GM23338 (cell line): ENCODE measurements around the gene ZNF208. TPM values are rescaled to one million over a fixed set of nuclear protein-coding genes. Genes with fewer than 3 reads are reported as not detected.

Source experiments
- ATAC-seq: fragments of 200-7000 bp; cut with Tn5 transposase; 3 replicates; pipeline ENCODE4 v1.9.1; 2020
- DNase-seq: peaks from one replicate; pipeline ENCODE4 v3.0.0-alpha.2; 2015; ENCODE audit warnings: low spot score
- H2AFZ ChIP-seq: fragments of 200-600 bp; sonication (generic); 2 replicates; pipeline ENCODE4 v1.8.0; 2016; ENCODE audit warnings: antibody characterized with exemption, mild to moderate bottlenecking, moderate library complexity
- H3F3A ChIP-seq: fragments of 200-600 bp; sonication (generic); replicated peaks from 2 replicates; pipeline ENCODE4 v1.8.0; 2017; ENCODE audit warnings: antibody characterized with exemption, mixed run types, low read depth
- H3K27ac ChIP-seq: fragments of 200-600 bp; sonication (generic); 2 replicates; pipeline ENCODE4 v1.6.1; 2016; ENCODE audit warnings: low read depth
- H3K27me3 ChIP-seq: fragments of 200-600 bp; sonication (generic); 2 replicates; pipeline ENCODE4 v1.8.0; 2016; ENCODE audit warnings: mild to moderate bottlenecking, mixed run types, moderate library complexity; ENCODE audit not compliant: insufficient read depth
- H3K36me3 ChIP-seq: fragments of 200-600 bp; sonication (generic); 2 replicates; pipeline ENCODE4 v1.8.0; 2016; ENCODE audit warnings: mild to moderate bottlenecking; ENCODE audit not compliant: insufficient read depth
- H3K4me1 ChIP-seq: fragments of 200-600 bp; sonication (generic); 2 replicates; pipeline ENCODE4 v1.8.0; 2016; ENCODE audit warnings: mild to moderate bottlenecking, moderate library complexity; ENCODE audit not compliant: insufficient read depth
- H3K4me2 ChIP-seq: fragments of 200-600 bp; sonication (generic); 2 replicates; pipeline ENCODE4 v1.7.1; 2017; ENCODE audit warnings: mixed run types
- H3K4me3 ChIP-seq: fragments of 200-600 bp; sonication (generic); 2 replicates; pipeline ENCODE4 v1.6.1; 2016; ENCODE audit warnings: mixed run types
- H3K79me2 ChIP-seq: fragments of 200-600 bp; sonication (generic); replicated peaks from 2 replicates; pipeline ENCODE4 v1.8.0; 2017; ENCODE audit warnings: mild to moderate bottlenecking; ENCODE audit not compliant: insufficient read depth
- H3K9me2 ChIP-seq: fragments of 200-600 bp; sonication (generic); 2 replicates; pipeline ENCODE4 v1.8.0; 2017; ENCODE audit not compliant: insufficient read depth
- H4K20me1 ChIP-seq: fragments of 200-600 bp; sonication (generic); replicated peaks from 2 replicates; pipeline ENCODE4 v1.8.0; 2017; ENCODE audit warnings: mild to moderate bottlenecking; ENCODE audit not compliant: insufficient read depth
- H3K27ac Mint-ChIP-seq: 2 replicates; pipeline ENCODE4 v1.8.0; 2020; ENCODE audit warnings: inconsistent platforms, mild to moderate bottlenecking, moderate library complexity, mixed read lengths
- H3K27me3 Mint-ChIP-seq: 3 replicates; pipeline ENCODE4 v1.8.0; 2022; ENCODE audit warnings: low read depth, mild to moderate bottlenecking, moderate library complexity, mixed read lengths, inconsistent platforms; ENCODE audit not compliant: insufficient read depth, poor library complexity
- H3K36me3 Mint-ChIP-seq: 3 replicates; pipeline ENCODE4 v1.8.0; 2021; ENCODE audit warnings: low read depth, mild to moderate bottlenecking, inconsistent platforms, moderate library complexity, mixed read lengths
- H3K4me1 Mint-ChIP-seq: 3 replicates; pipeline ENCODE4 v1.8.0; 2020; ENCODE audit warnings: mild to moderate bottlenecking, inconsistent platforms, mixed read lengths
- H3K4me3 Mint-ChIP-seq: 3 replicates; pipeline ENCODE4 v1.8.0; 2021; ENCODE audit warnings: moderate library complexity, mild to moderate bottlenecking, inconsistent platforms, mixed read lengths
- H3K9me3 Mint-ChIP-seq: 3 replicates; pipeline ENCODE4 v1.8.0; 2020; ENCODE audit warnings: moderate library complexity, mild to moderate bottlenecking, inconsistent platforms, mixed read lengths
- CREB1 ChIP-seq: fragments of 250-450 bp; sonication (Bioruptor Pico); IDR thresholded peaks from 2 replicates; pipeline ENCODE4 v1.5.0; 2020; ENCODE audit warnings: low read depth, mild to moderate bottlenecking, moderate library complexity
- EZH2 ChIP-seq: fragments of 200-600 bp; sonication (generic); IDR thresholded peaks from one replicate; pipeline ENCODE4 v1.8.0; 2017; ENCODE audit warnings: antibody characterized with exemption, mild to moderate bottlenecking, low read depth; ENCODE audit not compliant: unreplicated experiment
- EZH2phosphoT487 ChIP-seq: fragments of 200-600 bp; sonication (generic); IDR thresholded peaks from one replicate; pipeline ENCODE4 v1.8.1; 2018; ENCODE audit warnings: antibody characterized with exemption; ENCODE audit not compliant: unreplicated experiment
- JUNB ChIP-seq: IDR thresholded peaks from one replicate; pipeline ENCODE4 v1.6.1; 2016; ENCODE audit warnings: antibody characterized with exemption; ENCODE audit not compliant: unreplicated experiment
- NANOG ChIP-seq: IDR thresholded peaks from 2 replicates; pipeline ENCODE4 v1.6.1; 2016; ENCODE audit warnings: antibody characterized with exemption, borderline replicate concordance
- POLR2AphosphoS5 ChIP-seq: IDR thresholded peaks from 2 replicates; pipeline ENCODE4 v1.6.1; 2016; ENCODE audit warnings: antibody characterized with exemption, low read depth
- STAT1 ChIP-seq: IDR thresholded peaks from one replicate; pipeline ENCODE4 v1.6.1; 2016; ENCODE audit warnings: antibody characterized with exemption; ENCODE audit not compliant: unreplicated experiment
- ZNF114 ChIP-seq: fragments of 250-450 bp; sonication (Bioruptor Pico); IDR thresholded peaks from 2 replicates; pipeline ENCODE4 v1.5.0; 2020; ENCODE audit warnings: mild to moderate bottlenecking, moderate library complexity
- ZNF331 ChIP-seq: fragments of 250-450 bp; sonication (Bioruptor Pico); IDR thresholded peaks from 2 replicates; pipeline ENCODE4 v1.5.0; 2020; ENCODE audit warnings: low read depth, mild to moderate bottlenecking, moderate library complexity
- polyA plus RNA-seq: library from polyadenylated mRNA; unstranded; fragments of >200 nt; fragmentation: Nextera tagmentation; extraction: Ambion mirVana; gene quantifications from 2 replicates; pipeline ENCODE4 v1.2.1, GENCODE V29; 2016
- total RNA-seq: library from RNA; depleted of rRNA; stranded (reverse); fragments of >200 nt; shearing (Covaris generic); gene quantifications from 2 replicates; pipeline ENCODE4 v1.2.3, GENCODE V29; 2014
- TF ChIP-seq, protein P1 (sequence below): IDR thresholded peaks from 2 replicates; pipeline ENCODE4 v1.6.1; 2016; ENCODE audit warnings: antibody characterized with exemption
- TF ChIP-seq, protein P2 (sequence below), 2 experiments: fragments of 200-600 bp in 1 of 2; sonication (generic) in 1 of 2; conservative IDR thresholded peaks; 2 replicates each; pipeline versions ENCODE4 v1.5.1 to v1.6.1; 2016 to 2017; ENCODE audit warnings: antibody characterized with exemption in 2 of 2, low read depth in 2 of 2, mild to moderate bottlenecking in 2 of 2, moderate library complexity in 1 of 2
- TF ChIP-seq, protein P3 (sequence below): IDR thresholded peaks from one replicate; pipeline ENCODE4 v1.6.1; 2018; ENCODE audit warnings: antibody characterized with exemption; ENCODE audit not compliant: unreplicated experiment
- TF ChIP-seq, protein P4 (sequence below): fragments of 250-450 bp; sonication (Bioruptor Pico); IDR thresholded peaks from 2 replicates; pipeline ENCODE4 v1.5.0; 2020; ENCODE audit warnings: mild to moderate bottlenecking, moderate library complexity

Gene ZNF208
- total and polyA plus RNA-seq, 2 experiments from 2014 or later: 1.1 TPM; not detected in 1

DNA sequence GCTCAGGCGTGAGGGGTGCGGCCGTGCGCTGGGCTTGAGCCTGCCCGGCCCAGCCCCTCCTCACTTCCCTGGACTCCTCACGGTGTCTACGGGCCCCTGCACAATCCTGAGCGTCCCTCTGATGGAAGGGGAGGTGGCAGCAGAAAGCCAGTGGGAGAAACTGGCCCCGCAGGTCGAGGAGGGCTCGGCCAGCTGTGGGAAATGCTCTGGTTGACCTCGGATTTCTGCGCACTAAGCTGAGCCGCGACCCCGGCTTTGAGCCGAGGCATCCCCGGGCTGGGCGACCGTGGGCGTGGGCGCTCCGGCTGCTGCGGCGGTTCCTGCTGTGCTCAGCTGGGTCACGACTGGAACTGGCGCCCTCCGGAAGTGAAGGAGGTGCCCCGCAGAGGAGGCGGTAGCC, 70.1 kb downstream of the ZNF208 start:
- Histone ChIP-seq H3F3A (no peaks in the 10 kb centered on the region), H3K4me1 (no peaks in the 10 kb centered on the region), H3K27me3 (no peaks in the 10 kb centered on the region), H3K27ac (no peak overlapping the region), H3K4me3 (no peak overlapping the region), H2AFZ (no peak overlapping the region), H4K20me1 (no peaks in the 10 kb centered on the region), H3K79me2 (no peaks in the 10 kb centered on the region), H3K4me2 (no peak overlapping the region), H3K9me2 (no peaks in the 10 kb centered on the region), H3K36me3 (no peaks in the 10 kb centered on the region)
- no peaks in the 10 kb centered on the region for H3K4me1 Mint-ChIP-seq
- TF ChIP-seq, protein P1, sequence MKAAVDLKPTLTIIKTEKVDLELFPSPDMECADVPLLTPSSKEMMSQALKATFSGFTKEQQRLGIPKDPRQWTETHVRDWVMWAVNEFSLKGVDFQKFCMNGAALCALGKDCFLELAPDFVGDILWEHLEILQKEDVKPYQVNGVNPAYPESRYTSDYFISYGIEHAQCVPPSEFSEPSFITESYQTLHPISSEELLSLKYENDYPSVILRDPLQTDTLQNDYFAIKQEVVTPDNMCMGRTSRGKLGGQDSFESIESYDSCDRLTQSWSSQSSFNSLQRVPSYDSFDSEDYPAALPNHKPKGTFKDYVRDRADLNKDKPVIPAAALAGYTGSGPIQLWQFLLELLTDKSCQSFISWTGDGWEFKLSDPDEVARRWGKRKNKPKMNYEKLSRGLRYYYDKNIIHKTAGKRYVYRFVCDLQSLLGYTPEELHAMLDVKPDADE: no peak
- TF ChIP-seq, protein P2, sequence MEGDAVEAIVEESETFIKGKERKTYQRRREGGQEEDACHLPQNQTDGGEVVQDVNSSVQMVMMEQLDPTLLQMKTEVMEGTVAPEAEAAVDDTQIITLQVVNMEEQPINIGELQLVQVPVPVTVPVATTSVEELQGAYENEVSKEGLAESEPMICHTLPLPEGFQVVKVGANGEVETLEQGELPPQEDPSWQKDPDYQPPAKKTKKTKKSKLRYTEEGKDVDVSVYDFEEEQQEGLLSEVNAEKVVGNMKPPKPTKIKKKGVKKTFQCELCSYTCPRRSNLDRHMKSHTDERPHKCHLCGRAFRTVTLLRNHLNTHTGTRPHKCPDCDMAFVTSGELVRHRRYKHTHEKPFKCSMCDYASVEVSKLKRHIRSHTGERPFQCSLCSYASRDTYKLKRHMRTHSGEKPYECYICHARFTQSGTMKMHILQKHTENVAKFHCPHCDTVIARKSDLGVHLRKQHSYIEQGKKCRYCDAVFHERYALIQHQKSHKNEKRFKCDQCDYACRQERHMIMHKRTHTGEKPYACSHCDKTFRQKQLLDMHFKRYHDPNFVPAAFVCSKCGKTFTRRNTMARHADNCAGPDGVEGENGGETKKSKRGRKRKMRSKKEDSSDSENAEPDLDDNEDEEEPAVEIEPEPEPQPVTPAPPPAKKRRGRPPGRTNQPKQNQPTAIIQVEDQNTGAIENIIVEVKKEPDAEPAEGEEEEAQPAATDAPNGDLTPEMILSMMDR (conservative IDR thresholded peaks at IDR 0.05; ENCODE audit: low read depth in 2 of 2): no peak
- no peak for TF ChIP-seq STAT1
- no peak for TF ChIP-seq NANOG
- TF ChIP-seq JUNB: no peak
- no peak for TF ChIP-seq ZNF331
- TF ChIP-seq EZH2phosphoT487: no peak
- TF ChIP-seq POLR2AphosphoS5: no peak
- TF ChIP-seq, protein P3, sequence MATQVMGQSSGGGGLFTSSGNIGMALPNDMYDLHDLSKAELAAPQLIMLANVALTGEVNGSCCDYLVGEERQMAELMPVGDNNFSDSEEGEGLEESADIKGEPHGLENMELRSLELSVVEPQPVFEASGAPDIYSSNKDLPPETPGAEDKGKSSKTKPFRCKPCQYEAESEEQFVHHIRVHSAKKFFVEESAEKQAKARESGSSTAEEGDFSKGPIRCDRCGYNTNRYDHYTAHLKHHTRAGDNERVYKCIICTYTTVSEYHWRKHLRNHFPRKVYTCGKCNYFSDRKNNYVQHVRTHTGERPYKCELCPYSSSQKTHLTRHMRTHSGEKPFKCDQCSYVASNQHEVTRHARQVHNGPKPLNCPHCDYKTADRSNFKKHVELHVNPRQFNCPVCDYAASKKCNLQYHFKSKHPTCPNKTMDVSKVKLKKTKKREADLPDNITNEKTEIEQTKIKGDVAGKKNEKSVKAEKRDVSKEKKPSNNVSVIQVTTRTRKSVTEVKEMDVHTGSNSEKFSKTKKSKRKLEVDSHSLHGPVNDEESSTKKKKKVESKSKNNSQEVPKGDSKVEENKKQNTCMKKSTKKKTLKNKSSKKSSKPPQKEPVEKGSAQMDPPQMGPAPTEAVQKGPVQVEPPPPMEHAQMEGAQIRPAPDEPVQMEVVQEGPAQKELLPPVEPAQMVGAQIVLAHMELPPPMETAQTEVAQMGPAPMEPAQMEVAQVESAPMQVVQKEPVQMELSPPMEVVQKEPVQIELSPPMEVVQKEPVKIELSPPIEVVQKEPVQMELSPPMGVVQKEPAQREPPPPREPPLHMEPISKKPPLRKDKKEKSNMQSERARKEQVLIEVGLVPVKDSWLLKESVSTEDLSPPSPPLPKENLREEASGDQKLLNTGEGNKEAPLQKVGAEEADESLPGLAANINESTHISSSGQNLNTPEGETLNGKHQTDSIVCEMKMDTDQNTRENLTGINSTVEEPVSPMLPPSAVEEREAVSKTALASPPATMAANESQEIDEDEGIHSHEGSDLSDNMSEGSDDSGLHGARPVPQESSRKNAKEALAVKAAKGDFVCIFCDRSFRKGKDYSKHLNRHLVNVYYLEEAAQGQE: no peak
- no peak for TF ChIP-seq EZH2
- TF ChIP-seq, protein P4, sequence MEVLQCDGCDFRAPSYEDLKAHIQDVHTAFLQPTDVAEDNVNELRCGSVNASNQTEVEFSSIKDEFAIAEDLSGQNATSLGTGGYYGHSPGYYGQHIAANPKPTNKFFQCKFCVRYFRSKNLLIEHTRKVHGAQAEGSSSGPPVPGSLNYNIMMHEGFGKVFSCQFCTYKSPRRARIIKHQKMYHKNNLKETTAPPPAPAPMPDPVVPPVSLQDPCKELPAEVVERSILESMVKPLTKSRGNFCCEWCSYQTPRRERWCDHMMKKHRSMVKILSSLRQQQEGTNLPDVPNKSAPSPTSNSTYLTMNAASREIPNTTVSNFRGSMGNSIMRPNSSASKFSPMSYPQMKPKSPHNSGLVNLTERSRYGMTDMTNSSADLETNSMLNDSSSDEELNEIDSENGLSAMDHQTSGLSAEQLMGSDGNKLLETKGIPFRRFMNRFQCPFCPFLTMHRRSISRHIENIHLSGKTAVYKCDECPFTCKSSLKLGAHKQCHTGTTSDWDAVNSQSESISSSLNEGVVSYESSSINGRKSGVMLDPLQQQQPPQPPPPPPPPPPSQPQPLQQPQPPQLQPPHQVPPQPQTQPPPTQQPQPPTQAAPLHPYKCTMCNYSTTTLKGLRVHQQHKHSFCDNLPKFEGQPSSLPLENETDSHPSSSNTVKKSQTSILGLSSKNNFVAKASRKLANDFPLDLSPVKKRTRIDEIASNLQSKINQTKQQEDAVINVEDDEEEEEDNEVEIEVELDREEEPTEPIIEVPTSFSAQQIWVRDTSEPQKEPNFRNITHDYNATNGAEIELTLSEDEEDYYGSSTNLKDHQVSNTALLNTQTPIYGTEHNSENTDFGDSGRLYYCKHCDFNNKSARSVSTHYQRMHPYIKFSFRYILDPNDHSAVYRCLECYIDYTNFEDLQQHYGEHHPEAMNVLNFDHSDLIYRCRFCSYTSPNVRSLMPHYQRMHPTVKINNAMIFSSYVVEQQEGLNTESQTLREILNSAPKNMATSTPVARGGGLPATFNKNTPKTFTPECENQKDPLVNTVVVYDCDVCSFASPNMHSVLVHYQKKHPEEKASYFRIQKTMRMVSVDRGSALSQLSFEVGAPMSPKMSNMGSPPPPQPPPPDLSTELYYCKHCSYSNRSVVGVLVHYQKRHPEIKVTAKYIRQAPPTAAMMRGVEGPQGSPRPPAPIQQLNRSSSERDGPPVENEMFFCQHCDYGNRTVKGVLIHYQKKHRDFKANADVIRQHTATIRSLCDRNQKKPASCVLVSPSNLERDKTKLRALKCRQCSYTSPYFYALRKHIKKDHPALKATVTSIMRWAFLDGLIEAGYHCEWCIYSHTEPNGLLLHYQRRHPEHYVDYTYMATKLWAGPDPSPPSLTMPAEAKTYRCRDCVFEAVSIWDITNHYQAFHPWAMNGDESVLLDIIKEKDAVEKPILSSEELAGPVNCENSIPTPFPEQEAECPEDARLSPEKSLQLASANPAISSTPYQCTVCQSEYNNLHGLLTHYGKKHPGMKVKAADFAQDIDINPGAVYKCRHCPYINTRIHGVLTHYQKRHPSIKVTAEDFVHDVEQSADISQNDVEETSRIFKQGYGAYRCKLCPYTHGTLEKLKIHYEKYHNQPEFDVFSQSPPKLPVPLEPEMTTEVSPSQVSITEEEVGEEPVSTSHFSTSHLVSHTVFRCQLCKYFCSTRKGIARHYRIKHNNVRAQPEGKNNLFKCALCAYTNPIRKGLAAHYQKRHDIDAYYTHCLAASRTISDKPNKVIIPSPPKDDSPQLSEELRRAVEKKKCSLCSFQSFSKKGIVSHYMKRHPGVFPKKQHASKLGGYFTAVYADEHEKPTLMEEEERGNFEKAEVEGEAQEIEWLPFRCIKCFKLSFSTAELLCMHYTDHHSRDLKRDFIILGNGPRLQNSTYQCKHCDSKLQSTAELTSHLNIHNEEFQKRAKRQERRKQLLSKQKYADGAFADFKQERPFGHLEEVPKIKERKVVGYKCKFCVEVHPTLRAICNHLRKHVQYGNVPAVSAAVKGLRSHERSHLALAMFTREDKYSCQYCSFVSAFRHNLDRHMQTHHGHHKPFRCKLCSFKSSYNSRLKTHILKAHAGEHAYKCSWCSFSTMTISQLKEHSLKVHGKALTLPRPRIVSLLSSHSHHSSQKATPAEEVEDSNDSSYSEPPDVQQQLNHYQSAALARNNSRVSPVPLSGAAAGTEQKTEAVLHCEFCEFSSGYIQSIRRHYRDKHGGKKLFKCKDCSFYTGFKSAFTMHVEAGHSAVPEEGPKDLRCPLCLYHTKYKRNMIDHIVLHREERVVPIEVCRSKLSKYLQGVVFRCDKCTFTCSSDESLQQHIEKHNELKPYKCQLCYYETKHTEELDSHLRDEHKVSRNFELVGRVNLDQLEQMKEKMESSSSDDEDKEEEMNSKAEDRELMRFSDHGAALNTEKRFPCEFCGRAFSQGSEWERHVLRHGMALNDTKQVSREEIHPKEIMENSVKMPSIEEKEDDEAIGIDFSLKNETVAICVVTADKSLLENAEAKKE (CRISPR knock-in tag): no peak
- no peak for TF ChIP-seq ZNF114 (CRISPR knock-in tag)
- TF ChIP-seq CREB1 (CRISPR knock-in tag): no peak
- peaks cover 3% of the 10 kb centered on the region for H3K27me3 Mint-ChIP-seq
- no peak overlapping the region for H3K4me3 Mint-ChIP-seq
- peaks cover 13% of the 10 kb centered on the region; the same call in 2 of the 3 replicates for H3K36me3 Mint-ChIP-seq
- H3K9me3 Mint-ChIP-seq: peaks cover 79% of the 10 kb centered on the region
- no peak overlapping the region for H3K27ac Mint-ChIP-seq
- DNase-seq: no peak
- ATAC-seq: no peak
